Fibroblast of peridontal ligament (primary cell): ENCODE data around the gene IGF2R.
"Not testable (repeated sequence)": the region's sequence is repeated elsewhere in the genome, so short reads cannot be mapped to it uniquely, and the experiment has no call there.

Experiments
- DNase-seq: peaks from one replicate; pipeline ENCODE4 v3.0.0-alpha.2; 2010; ENCODE audit errors: extremely low read depth

Gene IGF2R

DNA sequence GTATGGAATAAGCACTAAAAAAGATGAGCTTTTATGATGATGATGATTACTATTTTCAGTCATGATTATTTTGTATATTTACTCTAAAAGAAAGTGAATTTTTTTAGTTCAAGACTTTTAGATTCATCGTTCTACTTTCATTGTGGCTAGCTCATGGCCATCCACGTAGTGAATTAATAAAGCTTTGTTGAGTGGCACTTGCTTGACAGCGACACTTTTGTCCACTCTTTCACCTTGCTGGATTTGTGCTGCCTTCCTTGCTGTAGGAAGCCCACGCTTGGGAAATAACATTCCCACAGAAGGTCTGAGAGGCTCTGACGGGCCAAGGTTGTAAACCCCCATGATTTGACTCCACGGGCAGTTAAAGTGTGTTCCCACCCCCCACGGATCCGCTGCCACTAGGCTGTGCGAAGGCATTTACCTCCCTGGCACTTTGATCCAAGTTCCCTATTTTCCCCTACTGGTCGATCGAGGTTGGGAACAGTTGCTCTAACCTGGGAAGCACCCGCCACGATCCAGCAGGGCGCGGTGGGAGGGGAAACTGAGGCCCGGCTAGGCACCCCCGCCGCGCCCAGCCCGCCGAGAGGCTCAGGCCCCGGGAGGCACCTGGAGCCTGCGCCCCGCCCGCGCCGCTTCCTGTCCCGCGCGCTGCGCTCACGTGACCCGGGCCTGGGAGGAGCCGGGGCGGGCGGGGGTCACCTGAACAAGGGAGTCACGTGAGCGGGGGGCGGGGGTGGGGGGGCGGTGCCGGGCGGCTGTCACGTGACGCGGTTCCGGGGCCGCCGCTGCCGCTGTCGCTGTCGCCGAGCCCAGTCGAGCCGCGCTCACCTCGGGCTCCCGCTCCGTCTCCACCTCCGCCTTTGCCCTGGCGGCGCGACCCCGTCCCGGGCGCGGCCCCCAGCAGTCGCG lies at the start of gene IGF2R:
IGF2R (plus strand) TSS at position 788 of the 909 bp plus-strand sequence. CDS start 165 bp downstream, outside the sequence.
- peak; percentile 67 for DNase-seq

DNA sequence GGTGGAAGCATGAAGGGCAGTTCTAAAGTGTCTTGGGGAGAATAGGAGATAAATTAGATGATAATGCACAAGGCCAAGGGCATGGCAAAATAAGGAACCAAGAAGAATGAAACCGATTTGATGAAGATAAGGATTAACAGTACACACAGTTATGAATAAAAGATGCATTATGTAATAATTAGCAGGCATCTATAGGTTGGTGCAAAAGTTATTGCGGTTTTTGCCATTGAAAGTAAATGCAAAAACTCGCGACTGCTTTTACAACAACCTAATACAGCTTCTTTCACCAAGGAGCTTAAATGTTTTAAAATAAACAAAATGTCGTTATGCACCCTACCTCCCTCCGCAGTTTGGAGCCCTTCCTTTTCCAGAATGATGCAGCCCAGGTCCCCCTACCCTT lies 49.1 kb upstream of the IGF2R start:
- no peak for DNase-seq

DNA sequence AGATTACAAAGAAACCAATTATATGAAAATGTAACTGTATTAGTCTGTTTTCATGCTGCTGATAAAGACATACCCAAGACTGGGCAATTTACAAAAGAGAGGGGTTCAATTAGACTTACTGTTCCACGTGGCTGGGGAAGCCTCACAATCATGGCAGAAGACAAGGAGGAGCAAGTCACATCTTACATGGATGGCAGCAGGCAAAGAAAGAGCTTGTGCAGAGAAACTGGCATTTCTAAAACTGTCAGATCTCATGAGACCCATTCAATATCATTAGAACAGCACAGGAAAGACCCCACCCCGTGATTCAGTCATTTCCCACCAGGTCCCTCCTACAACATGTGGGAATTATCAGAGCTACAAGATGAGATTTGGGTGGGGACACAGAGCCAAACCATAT lies 44.7 kb upstream of the IGF2R start:
- not testable (repeated sequence) for DNase-seq

- no peak for DNase-seq
Measured at GRCh38 chr6:159926542-159927203, 42.2 kb upstream of the IGF2R start.

GRCh38 chr6:159929819-159930218 lies 39.1 kb upstream of the IGF2R start:
- no peak for DNase-seq

GRCh38 chr6:159931112-159931511 lies 37.8 kb upstream of the IGF2R start:
- DNase-seq: no peak

GRCh38 chr6:159931846-159932245 lies 37.0 kb upstream of the IGF2R start:
- DNase-seq: no peak

DNA sequence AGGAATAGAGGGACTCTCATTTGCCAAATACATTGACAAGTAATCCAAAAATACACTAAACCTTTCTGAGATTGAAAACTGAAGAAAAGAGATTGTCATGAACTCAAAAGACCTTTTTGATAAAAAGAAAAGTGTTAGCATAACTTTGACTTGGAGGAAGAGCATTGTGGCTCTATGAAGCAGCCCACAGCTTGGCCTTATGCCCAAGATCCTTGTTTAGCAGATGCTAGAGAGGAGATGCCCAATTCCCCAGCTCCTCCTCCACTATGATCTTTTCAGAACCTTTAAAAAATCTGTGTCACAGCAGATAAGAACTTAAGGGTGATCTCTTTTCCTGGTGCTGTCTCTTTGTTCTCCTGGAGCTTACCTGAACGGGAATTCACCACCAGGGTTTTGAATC lies 35.8 kb upstream of the IGF2R start:
- peak; percentile 38 for DNase-seq

DNA sequence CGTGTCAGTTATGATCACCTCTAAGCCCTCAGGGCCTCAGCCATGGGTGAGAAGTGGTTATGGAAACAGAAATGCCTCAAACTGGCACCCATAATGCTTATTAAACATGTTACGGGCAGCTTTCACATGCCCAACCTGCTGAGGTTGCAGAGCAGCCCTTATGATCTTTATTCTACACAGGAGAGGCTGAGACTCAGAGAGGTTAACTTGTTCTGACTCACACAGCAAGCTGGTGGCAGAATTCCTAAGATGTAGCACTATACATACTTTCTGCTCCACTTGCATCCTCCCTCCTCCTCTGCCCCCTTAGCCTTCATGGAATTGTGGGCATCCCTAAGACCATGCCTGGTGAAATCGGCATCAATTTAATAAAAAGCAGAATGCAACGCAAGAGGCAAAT lies 34.7 kb upstream of the IGF2R start:
- no peak for DNase-seq

DNA sequence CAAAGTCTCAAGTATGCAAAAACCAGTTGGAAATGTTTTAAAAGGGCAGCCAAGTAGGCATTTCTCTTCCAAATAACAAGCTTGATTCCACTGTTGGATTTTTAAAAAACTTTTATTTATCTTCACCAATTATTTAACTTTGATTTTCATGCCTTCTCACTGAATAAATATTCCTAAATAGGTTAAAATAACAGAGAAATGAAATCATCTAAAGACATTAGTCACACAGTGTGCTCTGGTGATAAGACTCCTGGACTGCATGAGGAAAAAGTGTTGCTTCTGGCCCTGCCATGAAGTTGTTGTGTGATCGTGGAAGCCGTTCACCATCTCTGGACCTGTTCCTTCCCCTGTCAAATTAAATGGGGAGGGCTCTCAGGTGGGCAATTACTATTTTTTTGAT lies 33.8 kb upstream of the IGF2R start:
- DNase-seq: peak; percentile 21

DNA sequence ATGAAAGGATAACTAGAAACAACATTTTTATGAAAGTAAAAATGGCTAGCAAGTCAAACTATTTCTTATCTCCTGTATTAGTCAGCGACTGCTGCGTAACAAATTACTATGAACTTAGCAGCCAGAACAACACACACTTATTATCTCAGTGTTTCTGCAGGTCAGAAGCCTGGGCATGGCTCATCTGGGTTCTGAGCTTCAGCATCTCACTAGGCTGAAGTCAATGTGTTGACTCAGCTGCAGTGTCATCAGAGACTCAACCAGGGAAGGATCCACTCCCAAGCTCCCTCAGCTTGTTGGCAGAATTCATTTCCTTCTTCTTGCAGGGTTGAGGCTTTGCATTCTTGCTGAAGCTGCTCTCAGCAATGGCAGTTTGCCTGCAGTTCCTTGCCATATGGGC lies 33.2 kb upstream of the IGF2R start:
- peak; percentile 37 for DNase-seq

DNA sequence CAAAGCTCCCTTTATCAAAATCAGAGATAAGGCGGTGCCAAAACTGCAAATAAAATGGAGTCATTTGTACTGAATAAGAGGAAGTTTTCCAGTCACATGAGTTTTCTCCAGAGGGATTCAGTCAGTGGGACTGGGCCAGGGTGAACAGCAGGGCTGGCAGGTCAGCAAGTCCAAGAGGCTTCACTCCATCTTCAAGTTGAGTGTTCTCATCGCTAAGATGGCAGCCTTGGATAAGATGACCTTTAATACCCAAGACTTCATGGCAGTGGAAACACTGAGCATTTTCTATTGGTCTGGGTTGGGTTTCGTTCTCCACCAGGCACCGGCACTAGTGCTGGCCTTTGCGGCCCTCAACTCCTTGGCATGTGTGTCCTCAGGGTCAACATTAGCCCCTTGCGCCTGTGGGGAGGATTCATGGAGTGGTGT lies 29.3 kb upstream of the IGF2R start:
- DNase-seq: no peak

DNA sequence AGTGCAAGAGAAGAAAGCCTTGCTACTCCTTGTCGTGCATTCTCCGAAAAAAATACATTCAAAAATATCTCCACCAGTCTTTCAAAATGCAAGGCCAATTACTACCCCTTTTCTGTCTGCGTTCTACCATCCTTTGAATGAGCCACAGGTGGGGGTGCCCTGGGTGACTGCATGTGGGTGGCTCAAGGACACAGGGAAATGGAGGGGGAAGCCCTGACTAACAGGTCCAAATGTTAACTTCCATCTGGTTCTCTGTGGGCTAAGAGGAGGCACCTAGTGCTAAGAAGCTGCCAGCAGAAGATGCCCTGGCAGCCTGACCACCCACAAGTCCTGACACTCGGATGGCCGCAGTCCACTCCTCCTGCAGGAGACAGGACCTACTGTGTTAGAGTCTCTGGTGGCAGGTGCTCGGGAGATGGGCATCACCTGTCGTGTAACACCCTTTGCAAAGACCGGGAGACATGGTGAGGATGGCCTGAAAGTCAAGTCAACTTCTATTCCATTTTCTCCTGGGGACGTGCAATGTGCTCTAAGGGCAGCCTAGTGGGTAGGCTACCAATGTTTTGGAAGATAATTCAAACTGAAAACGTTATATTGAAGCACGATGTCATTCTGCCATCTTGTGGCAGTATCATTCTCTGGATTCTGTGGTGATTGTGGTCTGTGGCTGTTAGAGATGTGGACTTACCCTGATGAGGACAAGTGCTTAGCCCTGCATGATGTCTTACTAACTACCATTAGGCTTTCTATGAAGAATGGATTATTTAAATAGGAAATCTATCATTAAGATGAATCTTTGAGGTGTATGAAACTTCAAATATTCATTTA lies 27.4 kb upstream of the IGF2R start:
- peak; percentile 78 for DNase-seq

GRCh38 chr6:159943101-159943632 lies 25.7 kb upstream of the IGF2R start:
- DNase-seq: peak; percentile 67

DNA sequence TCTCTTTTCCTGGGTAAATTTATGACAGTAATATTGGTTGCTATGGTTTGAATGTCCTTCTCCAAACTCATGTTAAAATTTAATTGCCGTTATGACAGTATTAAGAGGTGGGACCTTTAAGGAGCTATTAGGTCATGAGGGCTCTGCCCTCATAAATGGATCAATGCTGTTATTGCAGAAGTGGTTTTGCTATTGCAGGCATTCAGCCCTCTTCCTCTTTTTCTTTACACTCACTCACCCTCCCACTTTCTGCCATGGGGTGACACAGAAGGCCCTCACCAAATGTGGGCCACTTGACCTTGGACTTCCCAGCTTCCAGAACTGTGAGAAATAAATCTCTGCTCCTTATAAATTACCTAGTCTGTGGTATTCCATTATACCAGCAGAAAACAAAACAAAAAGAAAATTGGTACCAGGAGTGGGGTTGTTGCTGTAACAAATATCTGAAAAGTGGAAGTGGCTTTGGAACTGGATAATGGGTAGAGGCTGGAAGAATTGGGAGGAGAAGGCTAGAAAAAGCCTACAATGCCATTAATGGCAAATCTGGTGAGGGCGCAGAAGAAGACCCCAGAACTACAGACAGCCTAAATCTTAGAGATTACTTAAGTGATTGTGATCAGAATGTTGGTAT lies 24.8 kb upstream of the IGF2R start:
- no peak for DNase-seq

- DNase-seq: no peak
Measured at GRCh38 chr6:159945801-159946392, 23.0 kb upstream of the IGF2R start.

GRCh38 chr6:159946912-159947311 lies 22.0 kb upstream of the IGF2R start:
- DNase-seq: no peak

DNA sequence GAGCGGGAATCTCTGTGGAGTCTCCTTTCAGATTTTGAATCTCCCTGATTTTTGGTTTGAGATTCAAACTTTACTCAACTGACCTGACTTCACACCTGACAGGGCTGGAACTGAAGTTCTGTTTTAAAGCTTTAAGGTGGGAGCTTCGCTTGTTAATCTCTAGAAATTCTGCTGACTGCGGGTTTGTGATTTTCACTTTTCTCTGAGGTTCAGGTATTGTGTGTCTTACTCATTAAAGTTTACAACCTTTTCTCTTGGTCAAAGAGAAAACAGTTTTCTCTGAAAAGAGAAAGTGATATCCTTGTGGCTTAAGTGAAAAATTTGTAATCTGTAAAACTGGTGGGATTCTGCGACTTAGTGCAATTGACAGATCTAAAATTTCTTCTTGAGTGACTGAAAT lies 20.7 kb upstream of the IGF2R start:
- DNase-seq: no peak

GRCh38 chr6:159951772-159952171 lies 17.1 kb upstream of the IGF2R start:
- no peak for DNase-seq

- DNase-seq: no peak
Measured at GRCh38 chr6:159952289-159953005, 16.4 kb upstream of the IGF2R start.
